OCI-LY1 (cell line): ENCODE measurements around the gene PI16.

Source experiments
- EZH2 ChIP-seq: fragments of 200-600 bp; sonication (generic), shearing (Covaris generic); IDR thresholded peaks from 2 replicates; pipeline ENCODE4 v1.8.0; 2017; ENCODE audit warnings: borderline replicate concordance, mixed run types, mild to moderate bottlenecking, antibody characterized with exemption, low read length, moderate library complexity, mixed read lengths
- TF ChIP-seq, protein P1 (sequence below): fragments of 200-600 bp; sonication (generic), shearing (Covaris generic); IDR thresholded peaks from 2 replicates; pipeline ENCODE4 v1.5.1; 2017; ENCODE audit warnings: mild to moderate bottlenecking, antibody characterized with exemption, low read length, moderate library complexity, mixed read lengths

DNA sequence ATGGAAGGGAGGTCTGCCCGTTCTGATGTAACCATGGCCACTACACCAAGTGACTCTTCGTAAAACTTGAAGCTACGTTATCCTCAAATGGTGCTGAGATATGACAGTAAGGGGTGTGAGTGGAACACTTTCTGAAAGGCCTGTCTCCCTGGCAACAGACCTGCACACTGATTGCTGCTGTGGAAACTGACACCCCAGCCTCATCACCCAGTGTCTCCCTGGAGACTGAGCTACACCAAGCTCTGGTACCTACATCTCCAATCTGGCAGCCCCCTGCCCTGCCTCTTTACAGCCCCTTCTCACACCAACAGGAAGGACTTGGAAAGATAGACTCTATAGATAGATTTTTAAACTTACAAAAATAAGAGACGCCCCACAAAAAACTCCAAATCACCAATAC is 13.2 kb downstream of the PI16 start:
- TF ChIP-seq, protein P1, sequence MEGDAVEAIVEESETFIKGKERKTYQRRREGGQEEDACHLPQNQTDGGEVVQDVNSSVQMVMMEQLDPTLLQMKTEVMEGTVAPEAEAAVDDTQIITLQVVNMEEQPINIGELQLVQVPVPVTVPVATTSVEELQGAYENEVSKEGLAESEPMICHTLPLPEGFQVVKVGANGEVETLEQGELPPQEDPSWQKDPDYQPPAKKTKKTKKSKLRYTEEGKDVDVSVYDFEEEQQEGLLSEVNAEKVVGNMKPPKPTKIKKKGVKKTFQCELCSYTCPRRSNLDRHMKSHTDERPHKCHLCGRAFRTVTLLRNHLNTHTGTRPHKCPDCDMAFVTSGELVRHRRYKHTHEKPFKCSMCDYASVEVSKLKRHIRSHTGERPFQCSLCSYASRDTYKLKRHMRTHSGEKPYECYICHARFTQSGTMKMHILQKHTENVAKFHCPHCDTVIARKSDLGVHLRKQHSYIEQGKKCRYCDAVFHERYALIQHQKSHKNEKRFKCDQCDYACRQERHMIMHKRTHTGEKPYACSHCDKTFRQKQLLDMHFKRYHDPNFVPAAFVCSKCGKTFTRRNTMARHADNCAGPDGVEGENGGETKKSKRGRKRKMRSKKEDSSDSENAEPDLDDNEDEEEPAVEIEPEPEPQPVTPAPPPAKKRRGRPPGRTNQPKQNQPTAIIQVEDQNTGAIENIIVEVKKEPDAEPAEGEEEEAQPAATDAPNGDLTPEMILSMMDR: no peak
- TF ChIP-seq EZH2: no peak
